ENCODE data around the gene SPTBN1. TPM values are rescaled to one million over a fixed set of nuclear protein-coding genes. Genes with fewer than 3 reads are reported as not detected.

Gene SPTBN1
- total and polyA plus RNA-seq, 2 of the 4 experiments (the other 2 are of a cell fraction), result 49.1 to 241 TPM

- Histone ChIP-seq H3K4me2 (ENCODE audit: low read depth, low read length) (no peak overlapping the region), H3K36me3 (ENCODE audit: control insufficient read depth, insufficient read depth, low read length) (peaks cover 28% of the 10 kb centered on the region), H2BK120ac (ENCODE audit: low read depth, low read length) (no peak overlapping the region), H3K9me3 (ENCODE audit: control insufficient read depth, insufficient read depth, low read length) (no peaks in the 10 kb centered on the region), H2AFZ (replicated peaks; ENCODE audit: low read length, poor library complexity) (no peak overlapping the region), H4K5ac (ENCODE audit: low read depth, low read length) (0 out of 2 replicates have a peak overlapping the region, but pooled peaks have one; percentile 9), H4K20me1 (ENCODE audit: insufficient read depth, low read length) (peaks cover 13% of the 10 kb centered on the region; the same call in 1 of the 2 replicates), H3K18ac (ENCODE audit: low read depth, low read length) (no peak overlapping the region; the same call in 1 of the 2 replicates), H3K9me1 (ENCODE audit: insufficient read depth, low read length) (peaks cover 21% of the 10 kb centered on the region), H3K23ac (ENCODE audit: low read depth, low read length) (no peak overlapping the region), H2BK15ac (ENCODE audit: low read depth, low read length) (peak overlapping the region; percentile 3; the same call in 1 of the 3 replicates), H3K27me3 (ENCODE audit: control insufficient read depth, insufficient read depth, low read length) (no peaks in the 10 kb centered on the region), H3K4me1 (ENCODE audit: control insufficient read depth, insufficient read depth, low read length) (peaks cover 23% of the 10 kb centered on the region), H3K9ac (ENCODE audit: low read depth, low read length) (no peak overlapping the region), H3K4me3 (ENCODE audit: insufficient read depth, low read depth, low read length) (no peak overlapping the region), H2AK5ac (ENCODE audit: low read depth, low read length) (peak overlapping the region; percentile 48; the same call in 1 of the 2 replicates), H3K27ac (ENCODE audit: insufficient read depth, low read length) (no peak overlapping the region), H4K91ac (ENCODE audit: insufficient read depth, low read depth, low read length) (peak overlapping the region; percentile 10; the same call in 1 of the 2 replicates), H2AK9ac (replicated peaks; ENCODE audit: low read depth, low read length, poor library complexity) (no peak overlapping the region), H3K56ac (ENCODE audit: extremely low read depth, insufficient read depth, low read length) (no peak overlapping the region), H3K14ac (replicated peaks; ENCODE audit: low read depth, low read length) (no peak overlapping the region), H2BK5ac (ENCODE audit: low read depth, low read length, poor library complexity, severe bottlenecking) (no peak overlapping the region), H4K8ac (ENCODE audit: low read depth in 2 of 2, low read length in 2 of 2) (no peak overlapping the region), H2BK20ac (ENCODE audit: low read depth, low read length) (peak overlapping the region; percentile 15; the same call in 1 of the 2 replicates), H3K79me1 (ENCODE audit: low read depth in 1 of 2, low read length in 2 of 2) (peaks cover 16 to 60% of the 10 kb centered on the region in 2 experiments; a peak in 3 of 4 replicates), H3K4ac (ENCODE audit: low read depth, low read length) (no peak overlapping the region; the same call in 1 of the 2 replicates)
- POLR2A ChIA-PET (ENCODE audit: unreplicated experiment), result no interaction called here
- in situ Hi-C loops (cut with MboI; ENCODE audit: low sequenced_read_pairs) (no loop called here), dilution Hi-C loops (cut with HindIII; ENCODE audit: low sequenced_read_pairs, unreplicated experiment) (no loop called here), intact Hi-C loops (cut with micrococcal nuclease) (no loop called here)
- CTCF ChIA-PET, result no interaction called here
- 100% methylated on average over 1 of the region's 17 CpGs; no CpG with 5 or more reads in 1 of the 2 experiments for WGBS, 2 experiments (ENCODE audit: extremely low coverage in 2 of 2, insufficient read length in 1 of 2)
- no peak for ATAC-seq (ENCODE audit: low read depth)
- DNase-seq, result no peak
- BruUV-seq (replicated peaks), result no TSS peak
- TF ChIP-seq CTCF (conservative IDR thresholded peaks at IDR 0.05; ENCODE audit: low read depth, low read length) (no peak), MAFK (IDR thresholded peaks at IDR 0.05; ENCODE audit: low read depth, low read length) (no peak), FOS (IDR thresholded peaks at IDR 0.05; ENCODE audit: low read depth, low read length) (no peak), MAZ (IDR thresholded peaks at IDR 0.05; ENCODE audit: borderline replicate concordance, low read depth, low read length) (no peak), ELK1 (IDR thresholded peaks at IDR 0.05; ENCODE audit: borderline replicate concordance, low read depth, low read length) (no peak), SMC3 (IDR thresholded peaks at IDR 0.05; ENCODE audit: low read depth, low read length) (no peak), USF2 (IDR thresholded peaks at IDR 0.05; ENCODE audit: low read depth, low read length) (no peak), RCOR1 (IDR thresholded peaks at IDR 0.05; ENCODE audit: insufficient replicate concordance, low read length) (no peak), CHD1 (IDR thresholded peaks at IDR 0.05; ENCODE audit: low read depth, low read length) (no peak), POLR2A (IDR thresholded peaks at IDR 0.05; ENCODE audit: low read depth, low read length) (no peak), MXI1 (IDR thresholded peaks at IDR 0.05; ENCODE audit: borderline replicate concordance, low read depth, low read length) (no peak), RAD21 (IDR thresholded peaks at IDR 0.05; ENCODE audit: low read length) (no peak), RFX5 (IDR thresholded peaks at IDR 0.05; ENCODE audit: low read depth, low read length) (no peak), CEBPB (IDR thresholded peaks at IDR 0.05; ENCODE audit: low read depth, low read length) (no peak)
Observed at GRCh38 chr2:54667726-54668650, 211.9 kb downstream of the SPTBN1 start.

Measured in IMR-90 (cell line).